HG03520 (cell line): Measurements from ENCODE around the gene PIAS2.
"Not testable (repeated sequence)": the region's sequence is repeated elsewhere in the genome, so short reads cannot be mapped to it uniquely, and the experiment has no call there.

Experiments
- ATAC-seq: cut with Tn5 transposase; IDR thresholded peaks from one replicate; pipeline ENCODE4 v1.9.1; 2021; ENCODE audit warnings: mild to moderate bottlenecking, moderate library complexity; ENCODE audit not compliant: unreplicated experiment

The PIAS2 gene

DNA sequence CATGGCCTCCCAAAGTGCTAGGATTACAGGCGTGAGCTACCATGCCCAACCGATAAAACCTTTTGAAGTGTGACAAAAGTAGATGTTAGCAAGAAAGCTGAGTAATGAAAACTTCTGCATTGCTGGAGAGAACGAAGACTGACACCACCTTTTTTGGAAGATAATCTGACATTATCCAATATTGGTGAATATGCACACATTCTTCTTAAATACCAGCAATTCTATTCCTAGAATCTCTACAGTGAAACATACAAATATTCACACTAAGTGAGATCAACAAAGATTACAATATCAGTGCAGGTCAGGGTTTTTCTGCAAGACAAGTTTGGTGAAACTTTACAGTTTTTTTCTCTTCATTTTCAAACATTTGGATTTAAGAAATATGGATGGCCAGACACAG is 7.8 kb downstream of the PIAS2 start:
- ATAC-seq, result no peak

DNA sequence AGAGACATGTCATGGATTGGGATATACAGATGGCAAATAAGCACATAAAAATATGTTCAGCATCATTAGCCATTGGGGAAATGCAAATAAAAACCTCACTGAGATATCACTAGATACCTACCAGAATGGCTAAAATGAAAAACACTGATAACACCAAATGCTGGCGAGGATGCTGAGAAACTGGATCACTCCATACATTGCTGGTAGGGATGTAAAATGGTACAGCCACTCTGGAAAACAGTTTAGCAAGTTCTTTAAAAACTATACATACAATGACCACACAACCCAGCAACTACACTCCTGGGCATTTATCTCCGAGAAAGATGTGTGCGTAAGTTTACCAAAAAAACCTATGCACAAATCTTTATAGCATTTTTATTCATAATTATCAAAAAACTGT is 13.9 kb downstream of the PIAS2 start:
- no peak for ATAC-seq

DNA sequence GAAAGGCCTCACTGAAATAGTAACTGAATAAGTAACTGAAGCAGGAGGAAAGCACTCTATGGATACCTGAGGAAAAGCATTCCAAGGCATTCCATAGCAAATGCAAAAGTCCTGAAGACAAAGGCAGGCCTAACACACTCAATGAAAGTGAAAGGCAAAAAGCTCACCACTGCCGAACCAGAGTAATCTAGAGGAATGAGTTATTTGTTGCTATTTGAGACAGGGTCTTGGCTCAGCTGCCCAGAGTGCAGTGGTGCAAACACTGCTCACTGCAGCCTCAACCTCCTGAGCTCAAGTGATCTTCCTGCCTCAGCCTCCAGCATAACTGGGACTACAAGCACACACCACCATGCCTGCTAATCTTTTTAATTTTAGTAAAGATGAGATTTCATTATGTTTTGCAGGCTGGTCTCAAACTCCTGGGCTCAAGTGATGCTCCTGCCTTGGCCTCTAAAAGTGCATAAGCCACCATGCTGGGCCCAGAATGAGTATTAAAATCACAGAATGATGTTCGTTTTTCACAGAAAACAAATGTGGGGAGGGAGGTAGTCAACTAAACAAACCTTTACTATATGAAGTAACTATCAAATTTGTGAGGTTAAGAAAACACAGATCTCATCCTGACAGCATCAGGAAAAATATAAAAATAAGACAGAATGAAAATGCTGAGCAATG is 17.9 kb downstream of the PIAS2 start:
- ATAC-seq, result peak; percentile 85

DNA sequence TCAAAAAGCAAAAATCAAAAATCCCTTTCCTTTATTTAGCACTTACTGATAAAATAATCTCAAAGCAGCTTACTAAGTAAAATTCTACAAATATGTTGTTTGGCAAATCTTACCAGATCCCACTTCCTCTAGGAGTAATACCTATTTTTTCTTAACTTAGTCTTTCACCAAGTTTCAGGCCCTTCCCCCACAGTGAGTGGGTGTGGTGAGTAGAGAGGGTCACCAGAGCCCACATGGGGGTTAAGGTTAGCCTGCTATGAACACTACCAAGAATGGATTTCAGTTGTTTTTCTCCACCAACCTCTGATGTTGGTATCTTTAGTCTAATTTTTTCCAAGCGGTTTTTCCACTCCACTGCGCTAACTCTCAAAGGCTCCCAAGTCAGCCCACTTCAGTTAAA is 23.2 kb downstream of the PIAS2 start:
- ATAC-seq, result no peak

DNA sequence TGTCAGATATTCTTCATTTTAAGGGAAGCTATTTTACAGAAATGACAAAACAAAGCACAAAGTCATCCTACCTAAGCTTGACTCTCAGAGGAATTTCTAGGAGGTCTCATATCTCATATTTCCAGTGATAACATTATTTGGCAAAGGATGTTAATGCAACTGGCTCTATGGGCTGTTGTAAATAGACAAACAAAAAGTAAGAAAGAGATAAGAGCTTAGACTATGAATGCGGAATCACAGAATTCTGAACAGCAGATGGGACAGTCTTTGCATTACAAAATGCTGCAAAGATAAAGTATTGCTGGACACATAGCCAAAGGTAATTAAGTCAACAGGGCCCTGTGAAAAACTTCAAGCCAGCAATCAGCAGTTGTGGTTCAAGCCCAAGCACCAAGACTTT is 23.9 kb downstream of the PIAS2 start:
- ATAC-seq, result no peak

DNA sequence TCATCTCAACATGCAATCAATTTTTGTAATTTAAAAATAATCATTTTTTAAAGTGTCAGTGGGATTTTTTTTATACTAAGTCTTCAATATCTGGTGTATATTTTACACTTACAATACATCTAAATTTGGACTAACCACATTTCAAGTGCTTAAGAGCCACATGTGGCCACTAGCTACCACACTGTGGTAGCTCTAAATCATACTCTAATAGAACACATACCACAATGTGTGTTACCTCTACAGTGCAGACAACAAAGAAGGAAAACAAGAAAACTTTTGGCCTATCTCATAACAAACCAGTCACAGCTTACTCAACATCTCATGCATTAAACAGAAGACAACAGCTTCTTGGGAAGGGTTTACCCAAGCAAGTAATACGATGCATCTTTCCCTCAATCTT is 24.5 kb downstream of the PIAS2 start:
- ATAC-seq, result no peak

DNA sequence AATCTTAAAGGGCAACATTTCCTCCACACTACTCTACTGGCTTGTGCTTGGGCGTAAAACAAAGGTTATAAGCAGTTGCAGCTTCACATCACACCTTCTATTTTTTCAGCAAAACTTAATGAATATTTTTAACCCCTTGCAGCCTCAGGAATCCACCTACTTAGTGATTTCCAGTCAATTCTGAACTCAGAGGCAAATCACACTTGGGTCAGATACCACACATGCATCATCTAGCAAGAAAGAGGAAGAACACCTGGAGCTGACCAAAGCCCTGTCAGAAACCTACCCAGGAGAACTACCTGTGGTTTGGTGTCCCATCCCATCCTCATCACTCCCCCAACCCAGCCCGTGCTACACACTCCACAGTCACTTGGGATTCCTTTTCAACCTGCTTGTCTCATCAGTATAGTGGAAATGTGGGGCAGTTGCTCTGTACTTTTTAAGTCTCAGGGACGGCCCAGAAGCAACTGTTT is 25.5 kb downstream of the PIAS2 start:
- peak; percentile 80 for ATAC-seq

DNA sequence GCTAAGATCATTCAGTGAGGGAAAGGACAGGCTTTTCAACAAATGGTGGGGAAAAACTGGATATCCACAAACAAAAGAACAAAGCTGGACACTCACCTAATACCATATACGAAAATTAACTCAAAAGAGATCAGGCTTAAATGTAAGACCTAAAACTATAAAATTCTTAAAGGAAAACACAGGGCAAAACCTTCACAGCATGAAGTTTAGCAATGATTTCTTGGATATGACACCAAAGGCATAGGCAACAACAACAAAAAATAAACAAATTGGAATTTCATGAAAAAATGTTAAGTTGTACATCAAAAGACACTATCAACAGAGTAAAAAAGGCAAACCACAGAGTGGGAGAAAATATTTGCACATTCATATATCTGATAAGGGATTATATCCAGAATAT is 28.3 kb downstream of the PIAS2 start:
- no peak for ATAC-seq

DNA sequence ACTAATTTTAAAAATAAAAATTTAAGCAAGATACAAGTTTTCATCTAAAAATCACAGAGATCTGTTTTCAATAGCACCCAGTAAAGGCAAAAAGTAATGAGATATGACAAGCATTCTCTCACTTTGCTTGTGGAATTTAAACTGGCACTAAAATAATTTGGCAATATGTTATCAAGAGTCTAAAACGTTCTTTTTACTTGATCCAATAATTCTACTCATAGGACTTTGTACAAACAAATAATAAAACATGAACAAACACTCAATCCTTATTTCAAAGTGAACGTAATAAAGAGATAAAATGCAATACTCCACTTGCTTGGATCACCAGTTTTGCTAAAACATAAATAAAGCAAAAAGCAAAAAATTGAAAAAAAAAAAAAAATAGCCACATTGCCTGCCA is 30.4 kb downstream of the PIAS2 start:
- ATAC-seq, result no peak

DNA sequence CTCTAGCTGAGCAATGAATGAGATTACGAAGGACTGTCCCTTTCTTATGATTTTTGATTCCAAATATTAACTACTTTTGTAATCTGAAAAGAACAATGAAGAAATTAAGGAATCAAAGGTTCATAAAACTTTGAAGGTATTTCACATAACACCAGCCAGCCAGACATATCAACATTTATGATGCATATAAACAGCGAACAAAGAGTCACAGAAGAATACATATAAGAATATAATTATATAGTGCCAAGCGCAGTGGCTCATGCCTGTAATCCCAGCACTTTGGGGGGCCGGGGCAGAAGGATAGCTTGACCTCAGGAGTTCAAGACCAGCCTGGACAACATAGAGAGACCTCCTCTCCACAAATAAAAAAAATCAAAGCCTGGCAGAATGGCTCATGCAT is 34.1 kb downstream of the PIAS2 start:
- ATAC-seq, result no peak

DNA sequence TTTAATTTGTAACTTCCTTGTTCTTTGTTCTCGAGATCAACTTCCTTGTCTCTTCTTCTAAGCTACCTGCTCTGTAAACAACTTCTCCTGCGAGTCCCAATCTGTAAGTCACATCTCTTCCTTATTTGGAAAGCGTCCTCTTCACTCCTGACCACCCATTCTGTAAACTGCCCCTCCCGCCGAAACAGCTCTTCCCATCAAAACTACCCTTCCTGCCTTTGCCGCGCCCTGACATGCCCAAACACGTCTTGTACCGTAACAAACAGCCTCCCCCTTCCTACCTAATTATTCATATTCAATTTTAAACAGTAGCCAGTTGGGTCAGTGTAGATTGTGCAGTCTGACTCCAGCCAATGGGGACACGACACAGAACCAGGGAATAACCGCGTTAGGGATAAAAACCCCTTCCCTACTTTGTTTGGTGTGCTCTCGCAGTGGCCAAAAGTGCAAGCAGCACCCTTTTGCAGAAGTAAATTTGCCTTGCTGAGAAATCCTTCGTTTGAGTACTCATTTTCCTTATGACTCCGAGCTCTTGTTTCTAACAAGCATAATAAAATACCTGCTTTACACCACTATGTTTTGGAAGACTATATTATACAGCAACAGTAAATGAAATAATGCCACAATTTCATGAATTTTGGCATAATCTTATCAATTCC is 39.8 kb downstream of the PIAS2 start:
- no peak for ATAC-seq

DNA sequence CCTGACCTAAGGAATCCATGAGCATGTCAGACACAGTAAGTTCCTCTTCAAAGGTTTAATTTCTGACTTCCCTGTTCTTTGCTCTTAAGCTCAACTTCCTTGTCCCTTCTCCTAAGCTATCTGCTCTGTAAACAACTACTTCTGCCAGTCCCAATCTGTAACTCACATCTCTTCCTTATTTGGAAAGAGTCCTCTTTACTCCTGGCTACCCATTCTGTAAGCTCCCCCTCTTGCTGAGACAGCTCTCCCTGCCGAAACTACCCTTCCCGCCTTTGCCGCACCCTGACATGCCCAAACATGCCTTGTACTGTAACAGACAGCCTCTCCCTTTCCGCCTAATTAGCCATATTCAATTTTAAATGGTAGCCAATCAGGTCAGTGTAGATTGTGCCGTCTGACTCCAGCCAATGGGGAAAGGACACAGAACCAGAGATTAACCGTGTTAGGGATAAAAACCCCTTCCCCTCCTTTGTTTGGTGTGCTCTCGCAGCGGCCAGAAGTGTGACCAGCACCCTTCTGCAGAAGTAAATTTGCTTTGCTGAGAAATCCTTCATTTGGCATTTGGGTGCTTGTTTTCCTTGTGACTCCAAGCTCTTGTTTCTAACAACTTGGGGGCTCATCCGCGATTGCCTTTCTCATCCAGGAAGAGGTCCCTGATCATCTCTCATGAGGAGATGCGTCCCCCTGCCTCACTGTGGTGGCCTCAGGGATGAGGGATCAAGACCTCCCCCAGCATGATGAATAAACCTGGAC is 49.0 kb downstream of the PIAS2 start:
- no peak for ATAC-seq

DNA sequence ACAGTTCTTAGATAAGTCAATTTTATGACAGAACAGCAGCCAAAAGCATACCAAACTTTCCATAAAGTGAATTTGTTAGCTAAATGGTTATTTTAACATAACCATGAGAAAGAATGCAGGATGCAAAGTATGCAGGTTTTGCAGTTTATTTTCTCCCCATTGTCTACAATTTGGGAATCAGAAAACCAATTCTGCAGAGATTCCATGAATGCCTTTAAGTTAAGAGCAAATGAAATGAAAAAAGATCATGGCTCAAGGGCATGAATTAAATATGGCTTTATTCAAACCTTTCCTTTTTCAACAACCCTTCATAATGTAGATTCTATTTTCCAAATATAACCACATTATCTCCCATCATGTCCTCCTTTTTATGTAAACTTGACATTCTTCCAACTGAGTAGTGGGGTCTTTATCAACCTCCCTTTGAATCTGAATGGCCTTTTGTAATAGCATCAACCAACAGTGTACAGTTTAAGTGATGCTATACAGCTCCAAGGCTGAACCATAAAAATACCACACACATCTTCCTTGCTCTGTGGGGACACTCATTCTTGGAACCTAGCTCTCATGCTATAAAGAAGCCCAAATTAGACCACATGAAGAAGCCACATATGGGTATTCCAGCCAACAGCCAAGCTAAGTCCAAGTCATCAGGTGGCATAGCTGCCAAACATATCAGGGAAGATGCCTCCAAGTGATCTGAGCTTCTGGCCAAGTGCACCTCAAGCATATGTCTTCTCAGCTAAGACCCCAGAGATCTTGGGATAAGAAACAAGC is 49.8 kb downstream of the PIAS2 start:
- ATAC-seq, result no peak

DNA sequence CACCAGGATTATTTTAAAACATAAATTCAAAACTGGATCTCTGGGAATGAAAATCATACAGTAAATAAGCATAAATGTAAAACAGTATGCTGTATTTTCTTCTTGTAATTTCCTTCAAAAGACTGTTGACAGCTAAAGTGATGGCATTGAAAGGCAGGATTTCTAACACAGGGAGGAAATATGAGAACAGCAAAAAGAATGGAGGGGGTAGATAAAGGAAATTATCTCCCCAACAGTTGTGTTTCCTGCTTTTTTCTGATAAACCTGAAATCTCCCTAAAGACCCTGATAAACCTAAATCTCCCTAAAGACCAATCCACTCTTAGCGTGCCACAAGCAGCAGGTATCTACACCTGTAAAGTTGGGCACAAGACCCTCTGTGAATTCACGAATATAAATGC is 50.8 kb downstream of the PIAS2 start:
- ATAC-seq, result no peak

DNA sequence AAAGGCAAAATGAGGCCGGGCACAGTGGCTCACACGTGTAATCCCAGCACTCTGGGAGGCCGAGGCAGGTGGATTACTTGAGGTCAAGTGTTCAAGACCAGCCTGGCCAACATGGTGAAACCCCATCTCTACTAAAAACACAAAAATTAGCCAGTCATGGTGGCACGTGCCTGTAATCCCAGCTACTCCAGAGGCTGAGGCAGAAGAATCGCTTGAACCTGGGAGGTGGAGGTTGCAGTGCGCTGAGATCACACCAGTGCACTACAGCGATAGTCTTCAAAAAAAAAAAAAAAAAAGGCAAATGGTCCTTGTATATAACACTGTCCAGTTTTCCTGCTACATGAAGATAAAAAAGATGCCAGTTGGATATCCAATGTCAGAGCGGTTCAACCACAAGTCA is 52.1 kb downstream of the PIAS2 start:
- not testable (repeated sequence) for ATAC-seq

DNA sequence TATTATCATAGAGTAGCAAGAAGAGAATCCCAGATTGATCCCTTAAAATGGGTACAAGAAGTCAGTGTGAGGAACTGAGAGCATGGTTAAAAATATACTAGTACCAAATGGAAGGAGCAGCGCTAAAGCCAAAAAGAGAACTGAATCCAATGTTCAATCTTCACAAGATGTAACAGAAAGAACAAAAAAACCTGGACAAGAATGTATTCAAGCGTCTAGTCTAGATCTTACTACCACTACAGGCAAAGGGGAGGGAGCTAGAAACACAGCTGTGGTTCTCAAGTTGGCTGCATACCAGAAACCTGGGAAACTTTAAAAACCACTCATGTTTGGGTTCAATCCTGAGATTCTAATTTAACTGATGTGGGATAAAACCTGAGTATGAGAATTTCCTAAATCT is 57.5 kb downstream of the PIAS2 start:
- peak; percentile 44 for ATAC-seq

DNA sequence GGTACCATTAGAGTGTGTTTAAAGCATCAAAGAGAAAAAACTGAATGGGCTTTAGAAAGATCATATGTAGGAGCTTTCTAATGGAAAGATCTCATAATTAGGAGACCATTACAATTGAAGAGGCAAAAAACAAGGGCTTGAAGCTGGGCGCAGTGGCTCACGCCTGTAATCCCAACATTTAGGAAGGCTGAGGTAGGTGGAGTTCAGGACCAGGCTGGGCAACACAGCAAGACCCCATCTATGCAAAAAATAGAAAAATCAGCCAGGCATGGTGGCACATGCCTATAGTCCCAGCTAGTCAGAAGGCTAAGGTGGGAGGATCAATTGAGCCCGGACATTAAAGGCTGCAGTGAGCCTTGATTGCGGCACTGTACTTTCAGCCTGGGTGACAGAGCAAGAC is 59.0 kb downstream of the PIAS2 start:
- ATAC-seq, result no peak

DNA sequence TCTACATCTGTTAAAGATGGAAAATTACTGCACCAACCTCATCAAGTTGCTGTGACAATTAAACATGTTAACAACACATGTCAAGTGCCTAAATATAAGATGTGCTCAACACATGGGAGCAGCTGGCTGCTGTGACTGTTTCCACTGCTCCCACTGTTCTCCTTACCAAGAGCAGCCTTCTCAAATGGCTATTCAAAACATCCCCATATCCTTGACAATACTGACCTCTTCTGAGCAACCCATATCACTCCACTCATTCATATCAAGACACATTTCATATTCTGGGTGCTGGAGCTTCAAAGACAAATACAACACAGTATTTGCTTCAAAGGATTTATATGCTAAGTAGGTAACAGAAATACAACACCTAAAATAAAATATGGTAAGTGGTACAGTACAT is 60.3 kb downstream of the PIAS2 start:
- no peak for ATAC-seq

DNA sequence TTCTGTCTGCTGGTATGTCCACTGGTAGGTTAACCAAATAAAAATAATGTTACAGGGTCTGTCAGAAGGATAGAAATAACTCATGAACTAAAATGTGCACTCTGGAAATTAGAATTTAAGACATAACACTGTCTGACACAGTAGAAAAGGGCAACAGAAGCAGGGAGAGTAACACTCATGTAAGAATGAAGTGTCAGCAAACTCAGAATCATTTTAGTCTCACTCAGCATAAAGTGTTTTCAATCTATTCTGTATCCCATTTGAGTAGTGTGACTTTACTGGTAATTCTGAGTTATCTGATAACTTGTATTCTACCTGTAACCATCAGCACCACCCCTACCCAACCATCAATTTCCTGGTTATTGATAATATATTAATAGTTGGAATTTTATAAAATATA is 68.3 kb downstream of the PIAS2 start:
- ATAC-seq, result no peak

DNA sequence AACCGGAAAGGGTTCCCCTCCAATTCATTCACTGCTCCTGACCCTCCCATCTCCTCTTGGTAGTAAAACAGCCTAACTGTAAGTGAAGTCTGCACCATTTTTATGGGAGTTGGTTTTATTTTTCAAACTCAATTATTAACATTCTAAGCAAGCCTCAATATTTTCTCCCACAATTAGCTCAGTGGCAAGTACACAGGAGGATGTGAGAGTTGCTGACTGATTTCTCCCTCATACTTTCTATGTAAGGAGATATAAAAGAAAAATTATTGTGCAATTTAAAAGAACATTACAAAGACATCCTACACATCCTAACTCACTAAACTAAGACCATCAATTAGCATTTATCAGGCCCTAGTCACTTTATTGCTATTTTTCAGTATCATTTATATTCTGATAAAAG is 73.9 kb downstream of the PIAS2 start:
- no peak for ATAC-seq

DNA sequence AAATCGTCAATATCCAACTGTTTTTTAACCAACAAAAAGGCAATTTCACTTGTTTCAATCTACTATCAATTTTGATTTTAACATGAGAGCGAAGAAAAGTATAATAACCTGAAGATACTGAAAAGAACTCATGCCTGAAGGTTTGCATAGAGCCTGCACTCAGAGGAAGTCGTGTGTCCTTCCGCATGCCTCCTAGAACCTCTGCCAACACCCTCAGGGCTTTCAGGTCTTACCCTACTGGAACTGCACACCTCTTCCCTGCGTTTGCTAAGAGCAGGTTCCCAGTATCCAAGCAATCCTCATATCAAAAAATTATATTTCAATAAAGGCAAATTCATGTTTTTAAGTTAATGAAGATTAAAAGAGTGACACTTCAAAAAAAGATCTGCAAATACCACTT is 74.7 kb downstream of the PIAS2 start:
- no peak for ATAC-seq
